ENCODE measurements around the gene MPRIP. TPM values are rescaled to one million over a fixed set of nuclear protein-coding genes. Genes with fewer than 3 reads are reported as not detected.
"Not testable (repeated sequence)": the region's sequence is repeated elsewhere in the genome, so short reads cannot be mapped to it uniquely, and the experiment has no call there.

MPRIP gene, protein sequence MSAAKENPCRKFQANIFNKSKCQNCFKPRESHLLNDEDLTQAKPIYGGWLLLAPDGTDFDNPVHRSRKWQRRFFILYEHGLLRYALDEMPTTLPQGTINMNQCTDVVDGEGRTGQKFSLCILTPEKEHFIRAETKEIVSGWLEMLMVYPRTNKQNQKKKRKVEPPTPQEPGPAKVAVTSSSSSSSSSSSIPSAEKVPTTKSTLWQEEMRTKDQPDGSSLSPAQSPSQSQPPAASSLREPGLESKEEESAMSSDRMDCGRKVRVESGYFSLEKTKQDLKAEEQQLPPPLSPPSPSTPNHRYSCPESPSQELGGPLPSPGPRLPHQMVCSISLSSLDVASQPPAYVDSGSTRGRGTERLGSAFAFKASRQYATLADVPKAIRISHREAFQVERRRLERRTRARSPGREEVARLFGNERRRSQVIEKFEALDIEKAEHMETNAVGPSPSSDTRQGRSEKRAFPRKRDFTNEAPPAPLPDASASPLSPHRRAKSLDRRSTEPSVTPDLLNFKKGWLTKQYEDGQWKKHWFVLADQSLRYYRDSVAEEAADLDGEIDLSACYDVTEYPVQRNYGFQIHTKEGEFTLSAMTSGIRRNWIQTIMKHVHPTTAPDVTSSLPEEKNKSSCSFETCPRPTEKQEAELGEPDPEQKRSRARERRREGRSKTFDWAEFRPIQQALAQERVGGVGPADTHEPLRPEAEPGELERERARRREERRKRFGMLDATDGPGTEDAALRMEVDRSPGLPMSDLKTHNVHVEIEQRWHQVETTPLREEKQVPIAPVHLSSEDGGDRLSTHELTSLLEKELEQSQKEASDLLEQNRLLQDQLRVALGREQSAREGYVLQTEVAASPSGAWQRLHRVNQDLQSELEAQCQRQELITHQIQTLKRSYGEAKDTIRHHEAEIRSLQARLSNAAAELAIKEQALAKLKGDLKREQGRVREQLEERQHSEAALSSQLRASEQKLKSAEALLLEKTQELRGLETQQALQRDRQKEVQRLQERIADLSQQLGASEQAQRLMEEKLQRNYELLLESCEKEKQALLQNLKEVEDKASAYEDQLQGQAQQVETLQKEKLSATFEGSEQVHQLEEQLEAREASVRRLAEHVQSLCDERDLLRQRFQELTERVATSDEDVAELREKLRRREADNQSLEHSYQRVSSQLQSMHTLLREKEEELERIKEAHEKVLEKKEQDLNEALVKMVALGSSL (N-terminal part only)
- polyA plus RNA-seq (2012; ENCODE audit: low read depth, missing spikeins) = 68.5 TPM

DNA sequence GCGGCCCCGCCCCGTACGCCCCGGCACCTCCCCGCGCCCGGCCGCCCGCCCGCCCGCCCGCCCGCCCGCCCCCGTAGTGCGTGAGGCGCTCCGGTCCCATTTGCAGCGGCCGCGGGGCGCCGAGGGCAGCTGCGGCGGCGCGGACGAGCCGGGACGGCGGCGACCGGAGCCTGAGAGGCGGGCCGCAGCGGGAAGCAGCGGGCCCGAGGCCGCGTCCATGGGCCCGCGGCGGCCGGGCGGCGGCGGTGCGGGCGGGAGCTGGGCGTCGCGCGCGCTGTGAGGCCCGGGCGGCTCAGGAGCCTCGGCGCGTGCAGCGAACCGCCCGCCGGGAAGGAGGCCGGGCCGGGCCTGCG, at the start of gene MPRIP:
MPRIP (plus strand) TSS at position 74 of the 353 bp plus-strand sequence. CDS start 392 bp downstream, outside the sequence.
- FAIRE-seq = no peak
- TF ChIP-seq SPI1 (IDR thresholded peaks at IDR 0.05; ENCODE audit: low read depth, low read length) (no peak), POLR2A (IDR thresholded peaks at IDR 0.05; ENCODE audit: low read depth, low read length) (no peak), POLR2AphosphoS5 (IDR thresholded peaks at IDR 0.05; ENCODE audit: low read depth, low read length) (no peak), PAX5 (IDR thresholded peaks at IDR 0.05; ENCODE audit: insufficient read depth, low read length, severe bottlenecking) (no peak), TAF1 (IDR thresholded peaks at IDR 0.05; ENCODE audit: low read depth, low read length) (no peak), POU2F2 (IDR thresholded peaks at IDR 0.05; ENCODE audit: low read depth, low read length) (no peak)
- DNase-seq (ENCODE audit: insufficient read length, low spot score) = no peak

- no peak for TF ChIP-seq PAX5 (IDR thresholded peaks at IDR 0.05; ENCODE audit: insufficient read depth, low read length, severe bottlenecking)
- TF ChIP-seq POU2F2 (IDR thresholded peaks at IDR 0.05; ENCODE audit: low read depth, low read length) = no peak
- no peak for TF ChIP-seq POLR2A (IDR thresholded peaks at IDR 0.05; ENCODE audit: low read depth, low read length)
- no peak for TF ChIP-seq SPI1 (IDR thresholded peaks at IDR 0.05; ENCODE audit: low read depth, low read length)
- TF ChIP-seq POLR2AphosphoS5 (IDR thresholded peaks at IDR 0.05; ENCODE audit: low read depth, low read length) = no peak
- TF ChIP-seq TAF1 (IDR thresholded peaks at IDR 0.05; ENCODE audit: low read depth, low read length) = no peak
- no peak for FAIRE-seq
- no peak for DNase-seq (ENCODE audit: insufficient read length, low spot score)
Observed at GRCh38 chr17:16994631-16995030, 47.6 kb upstream of the MPRIP start.

- FAIRE-seq (no peak), DNase-seq (ENCODE audit: insufficient read length, low spot score) (no peak)
- TF ChIP-seq PAX5 (IDR thresholded peaks at IDR 0.05; ENCODE audit: insufficient read depth, low read length, severe bottlenecking) (no peak), POLR2A (IDR thresholded peaks at IDR 0.05; ENCODE audit: low read depth, low read length) (no peak), POLR2AphosphoS5 (IDR thresholded peaks at IDR 0.05; ENCODE audit: low read depth, low read length) (no peak), TAF1 (IDR thresholded peaks at IDR 0.05; ENCODE audit: low read depth, low read length) (no peak), POU2F2 (IDR thresholded peaks at IDR 0.05; ENCODE audit: low read depth, low read length) (no peak), SPI1 (IDR thresholded peaks at IDR 0.05; ENCODE audit: low read depth, low read length) (no peak)
Observed at GRCh38 chr17:16995930-16996329, 46.3 kb upstream of the MPRIP start.

DNA sequence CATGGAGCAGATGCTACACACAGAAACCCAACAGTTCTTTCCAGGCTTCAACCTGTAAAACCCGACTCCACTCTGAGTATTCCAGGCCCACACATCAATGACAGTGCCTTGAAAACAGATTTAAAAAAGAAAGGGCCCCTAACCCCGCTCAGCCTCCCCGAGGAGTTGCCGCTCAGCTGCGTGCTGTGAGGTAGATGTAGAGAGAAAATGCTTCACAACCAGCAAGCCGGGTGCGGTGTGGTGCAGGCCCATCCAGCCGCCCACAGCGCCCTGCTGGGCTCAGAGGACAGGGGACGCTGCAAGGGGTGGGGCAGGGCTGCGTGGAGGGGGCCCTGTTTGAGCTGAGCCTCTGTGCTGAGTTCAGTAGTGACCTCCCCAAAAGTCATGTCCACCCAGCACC, 45.5 kb upstream of the MPRIP start:
- not testable (repeated sequence) for FAIRE-seq; DNase-seq (ENCODE audit: insufficient read length, low spot score)

GRCh38 chr17:16997514-16998429, 44.5 kb upstream of the MPRIP start:
- no peak for FAIRE-seq
- TF ChIP-seq POU2F2 (IDR thresholded peaks at IDR 0.05; ENCODE audit: low read depth, low read length) (no peak), SPI1 (IDR thresholded peaks at IDR 0.05; ENCODE audit: low read depth, low read length) (no peak), POLR2AphosphoS5 (IDR thresholded peaks at IDR 0.05; ENCODE audit: low read depth, low read length) (no peak), TAF1 (IDR thresholded peaks at IDR 0.05; ENCODE audit: low read depth, low read length) (no peak), POLR2A (IDR thresholded peaks at IDR 0.05; ENCODE audit: low read depth, low read length) (no peak), PAX5 (IDR thresholded peaks at IDR 0.05; ENCODE audit: insufficient read depth, low read length, severe bottlenecking) (no peak)
- no peak for DNase-seq (ENCODE audit: insufficient read length, low spot score)

- no peak for TF ChIP-seq SPI1 (IDR thresholded peaks at IDR 0.05; ENCODE audit: low read depth, low read length)
- TF ChIP-seq TAF1 (IDR thresholded peaks at IDR 0.05; ENCODE audit: low read depth, low read length) = no peak
- TF ChIP-seq POLR2A (IDR thresholded peaks at IDR 0.05; ENCODE audit: low read depth, low read length) = no peak
- TF ChIP-seq POLR2AphosphoS5 (IDR thresholded peaks at IDR 0.05; ENCODE audit: low read depth, low read length) = no peak
- TF ChIP-seq POU2F2 (IDR thresholded peaks at IDR 0.05; ENCODE audit: low read depth, low read length) = no peak
- TF ChIP-seq PAX5 (IDR thresholded peaks at IDR 0.05; ENCODE audit: insufficient read depth, low read length, severe bottlenecking) = no peak
- no peak for DNase-seq (ENCODE audit: insufficient read length, low spot score)
- FAIRE-seq = no peak
Observed at GRCh38 chr17:16999931-17000625, 42.2 kb upstream of the MPRIP start.

GRCh38 chr17:17001076-17001777, 41.0 kb upstream of the MPRIP start:
- DNase-seq (ENCODE audit: insufficient read length, low spot score) (no peak), FAIRE-seq (no peak)
- no peak for TF ChIP-seq TAF1 (IDR thresholded peaks at IDR 0.05; ENCODE audit: low read depth, low read length)
- no peak for TF ChIP-seq POLR2AphosphoS5 (IDR thresholded peaks at IDR 0.05; ENCODE audit: low read depth, low read length)
- TF ChIP-seq PAX5 (IDR thresholded peaks at IDR 0.05; ENCODE audit: insufficient read depth, low read length, severe bottlenecking) = no peak
- TF ChIP-seq POU2F2 (IDR thresholded peaks at IDR 0.05; ENCODE audit: low read depth, low read length) = no peak
- TF ChIP-seq POLR2A (IDR thresholded peaks at IDR 0.05; ENCODE audit: low read depth, low read length) = no peak
- TF ChIP-seq SPI1 (IDR thresholded peaks at IDR 0.05; ENCODE audit: low read depth, low read length) = no peak
